IPS DF 19.7 (cell line): Measurements from ENCODE around the gene FEM1C.
"Not testable (repeated sequence)": the region's sequence is repeated elsewhere in the genome, so short reads cannot be mapped to it uniquely, and the experiment has no call there.

Experiments used
- DNase-seq: peaks from one replicate; pipeline ENCODE4 v3.0.0-alpha.2; 2013; ENCODE audit warnings: low read depth, low spot score

FEM1C gene

DNA sequence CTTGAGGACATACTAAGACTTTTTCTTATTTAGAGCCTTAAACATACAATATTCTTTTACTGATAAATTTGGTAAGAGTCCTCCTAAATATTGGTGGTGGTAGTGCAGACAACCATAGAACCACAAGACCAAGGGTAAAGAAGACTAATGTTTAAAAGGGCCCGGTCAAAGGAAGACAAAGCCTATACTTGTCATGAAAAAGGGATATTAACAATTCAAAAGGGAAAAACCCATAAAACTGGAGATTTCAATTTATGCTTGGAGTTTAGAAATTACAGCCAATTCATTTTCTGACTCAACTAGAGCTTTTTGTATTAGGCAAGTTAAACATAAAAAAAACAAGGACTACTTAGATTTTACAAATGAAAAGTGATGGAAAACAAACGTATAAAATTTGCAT, 24.4 kb downstream of the FEM1C start:
- DNase-seq: no peak

DNA sequence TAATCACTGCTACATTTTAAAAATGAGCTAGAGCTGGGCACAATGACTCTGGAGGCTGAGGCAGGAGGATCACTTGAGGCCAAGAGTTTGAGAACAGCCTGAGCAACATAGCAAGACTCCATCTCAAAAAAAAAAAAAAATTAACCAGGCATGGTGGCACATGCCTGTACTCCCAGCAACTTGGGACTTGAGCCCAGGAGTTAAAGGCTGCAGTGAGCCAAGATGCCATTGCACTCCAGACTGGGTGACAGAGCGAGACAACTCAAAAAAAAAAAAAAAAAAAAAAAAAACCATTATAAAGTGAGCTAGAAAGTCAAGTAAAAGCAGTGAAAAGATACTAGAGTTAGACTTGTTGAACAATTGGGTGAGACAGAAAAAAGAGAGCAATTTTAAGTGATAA, 28.2 kb downstream of the FEM1C start:
- no peak for DNase-seq

DNA sequence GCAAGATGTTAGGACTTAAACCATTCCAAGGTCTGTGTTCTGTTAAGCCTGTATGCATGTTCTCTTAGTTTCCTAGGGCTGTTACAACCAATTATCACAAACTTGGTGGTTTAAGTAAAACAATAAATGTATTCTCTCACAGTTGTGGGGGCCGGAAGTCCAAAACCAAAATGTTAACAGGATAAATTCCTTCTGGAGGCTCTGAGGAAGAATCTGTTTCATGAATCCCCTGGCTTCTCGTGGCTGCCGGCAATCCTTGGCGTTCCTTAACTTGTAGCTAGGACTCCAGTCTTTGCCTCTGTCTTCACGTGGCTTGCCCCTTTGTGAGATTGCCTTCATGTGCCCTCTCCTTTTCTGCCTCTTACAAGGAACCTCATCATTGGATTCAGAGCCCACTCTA, 30.4 kb downstream of the FEM1C start:
- DNase-seq: no peak

DNA sequence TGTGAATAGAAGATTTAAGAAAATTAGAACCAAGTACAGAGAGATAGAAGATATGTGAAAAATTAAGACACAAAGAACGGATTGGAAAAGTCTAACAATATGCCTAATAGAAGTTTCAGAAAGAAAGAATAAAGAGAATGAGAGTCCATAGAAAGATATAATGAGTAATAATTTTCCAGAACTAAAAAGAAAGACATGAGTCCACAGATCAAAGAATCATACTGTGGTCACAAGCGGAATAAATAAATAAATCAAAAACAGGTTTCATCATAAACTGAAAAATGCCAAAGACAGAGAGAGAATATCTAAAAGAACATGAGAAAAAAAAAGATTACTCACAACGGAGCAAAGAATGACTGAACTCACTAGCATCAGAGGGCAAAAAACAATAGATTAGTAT, 32.9 kb downstream of the FEM1C start:
- DNase-seq: no peak

DNA sequence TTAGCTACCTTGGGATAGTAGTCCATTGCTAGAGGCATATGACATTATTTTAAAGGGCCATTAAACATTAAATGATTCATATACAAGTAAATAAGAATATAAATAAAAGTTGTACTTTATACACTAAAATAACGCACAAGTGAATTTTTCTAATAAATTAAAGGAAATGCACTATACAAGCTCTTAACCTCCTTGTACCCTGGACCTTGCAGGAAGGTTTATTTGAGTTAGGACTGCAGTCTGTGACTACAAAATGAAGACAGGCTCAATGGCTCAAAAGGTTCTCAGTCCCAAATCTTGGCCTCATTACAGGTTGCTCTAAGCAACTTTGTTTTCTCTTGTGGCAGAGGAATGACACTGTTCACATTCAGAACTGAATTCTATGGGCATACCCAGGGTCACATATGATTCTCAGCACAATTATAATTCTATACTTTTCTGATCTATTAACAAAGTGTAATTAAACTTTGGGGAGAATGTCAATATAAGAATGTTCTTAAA, 34.4 kb downstream of the FEM1C start:
- no peak for DNase-seq

DNA sequence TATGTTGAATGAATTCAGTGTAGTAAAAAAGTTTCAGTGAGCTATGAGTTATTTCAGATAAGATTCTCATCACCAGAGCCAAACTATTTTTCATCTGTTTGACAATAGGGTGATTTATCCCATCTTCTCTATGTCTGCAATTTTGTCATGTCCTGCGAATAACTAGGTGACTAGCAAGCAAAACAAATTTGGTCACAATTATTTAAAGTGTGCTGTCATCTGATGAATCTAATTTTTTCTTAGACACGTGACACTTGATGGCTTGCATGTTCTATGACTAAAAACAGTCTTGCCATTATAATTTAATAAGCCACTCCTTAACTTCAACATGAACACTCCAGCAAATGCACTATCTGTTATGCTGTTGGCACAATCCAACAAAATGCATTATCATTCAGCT, 35.0 kb downstream of the FEM1C start:
- DNase-seq: no peak

DNA sequence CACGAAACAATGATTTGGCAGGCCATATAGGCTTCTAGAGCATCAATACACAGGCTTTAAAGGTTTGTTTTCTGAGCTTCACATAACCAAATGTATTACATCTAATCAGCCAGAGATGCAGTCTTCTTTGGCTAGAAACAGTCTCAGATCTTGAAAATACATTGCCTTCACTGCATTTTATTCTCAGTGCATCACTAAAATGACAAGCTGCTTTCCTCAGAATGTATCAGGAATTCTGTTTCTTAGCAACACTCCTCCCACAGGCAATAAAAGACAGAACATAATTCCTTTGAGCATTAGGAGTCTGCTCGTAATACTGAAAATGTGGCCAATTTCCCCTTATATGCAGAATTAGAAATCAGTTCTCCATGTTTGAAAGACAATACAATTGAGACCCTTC, 36.9 kb downstream of the FEM1C start:
- DNase-seq: no peak

DNA sequence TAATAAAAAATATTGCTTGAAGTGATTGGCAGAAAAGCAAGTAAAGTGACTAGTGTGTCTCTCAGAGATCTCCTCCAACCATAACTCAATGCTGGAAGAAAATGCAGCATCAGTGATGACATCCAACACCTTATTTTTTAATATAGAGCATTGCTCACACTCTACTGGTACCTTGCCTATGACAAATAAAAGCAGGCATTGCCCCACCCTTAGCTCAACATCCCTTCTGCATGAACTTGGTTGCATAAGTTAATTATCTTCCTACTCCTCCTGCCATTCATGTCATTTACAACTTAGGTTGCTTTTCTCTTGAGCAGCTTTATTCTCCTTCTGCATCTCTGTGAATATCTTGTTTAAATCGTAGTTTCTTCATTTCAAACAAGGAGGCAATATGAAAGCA, 41.2 kb downstream of the FEM1C start:
- DNase-seq: no peak

DNA sequence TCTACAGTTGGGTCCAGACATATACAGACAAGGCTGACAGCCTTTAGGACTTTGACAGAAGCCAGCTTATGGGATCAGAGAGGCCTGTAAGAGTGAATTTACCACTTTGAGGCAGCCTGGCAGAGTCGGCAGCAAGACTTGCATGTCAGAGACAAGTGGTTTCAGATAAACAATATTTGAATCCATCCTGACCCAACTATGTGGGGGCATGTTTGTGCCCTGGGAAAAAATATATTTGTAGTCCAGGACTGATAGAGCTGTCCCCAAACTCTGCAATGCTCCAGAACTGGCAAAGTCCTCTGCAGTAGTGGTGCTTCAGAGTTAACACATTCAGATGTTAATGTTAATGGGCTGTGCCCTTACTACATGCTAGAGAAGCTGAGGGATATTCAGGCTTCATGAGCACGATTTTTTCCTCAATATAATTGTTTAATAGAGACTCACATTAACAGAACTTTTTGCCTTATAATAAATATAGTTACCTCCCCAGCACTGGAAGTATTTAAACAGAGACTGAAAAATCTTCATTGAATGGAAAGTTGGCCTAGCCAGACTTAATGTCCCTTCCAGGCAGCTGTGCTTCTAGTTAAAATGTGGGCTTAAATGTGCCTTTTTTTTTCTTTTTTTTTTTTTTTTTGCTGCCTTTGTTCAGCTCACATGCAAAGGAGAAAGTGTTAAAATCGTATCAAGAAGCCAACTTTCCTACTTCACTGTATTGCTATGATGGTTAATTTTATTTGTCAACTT, 42.9 kb downstream of the FEM1C start:
- DNase-seq: no peak

DNA sequence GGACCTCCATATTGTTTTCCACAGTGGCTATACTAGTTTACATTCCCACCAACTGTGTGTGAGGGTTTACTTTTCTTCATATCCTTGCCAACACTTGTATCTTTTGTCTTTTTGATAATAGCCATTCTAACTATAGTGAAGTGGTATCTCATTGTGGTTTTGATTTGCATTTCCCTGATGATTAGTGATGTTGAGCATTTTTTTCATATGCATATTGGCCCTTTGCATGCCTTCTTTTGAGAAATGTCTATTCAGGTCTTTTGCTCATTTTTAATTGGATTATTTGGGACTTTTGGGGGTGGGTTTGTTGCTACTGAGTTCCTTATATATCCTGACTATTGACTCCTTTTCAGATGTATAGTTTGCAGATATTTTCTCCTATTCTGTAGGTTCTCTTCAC, 44.4 kb downstream of the FEM1C start:
- no peak for DNase-seq

DNA sequence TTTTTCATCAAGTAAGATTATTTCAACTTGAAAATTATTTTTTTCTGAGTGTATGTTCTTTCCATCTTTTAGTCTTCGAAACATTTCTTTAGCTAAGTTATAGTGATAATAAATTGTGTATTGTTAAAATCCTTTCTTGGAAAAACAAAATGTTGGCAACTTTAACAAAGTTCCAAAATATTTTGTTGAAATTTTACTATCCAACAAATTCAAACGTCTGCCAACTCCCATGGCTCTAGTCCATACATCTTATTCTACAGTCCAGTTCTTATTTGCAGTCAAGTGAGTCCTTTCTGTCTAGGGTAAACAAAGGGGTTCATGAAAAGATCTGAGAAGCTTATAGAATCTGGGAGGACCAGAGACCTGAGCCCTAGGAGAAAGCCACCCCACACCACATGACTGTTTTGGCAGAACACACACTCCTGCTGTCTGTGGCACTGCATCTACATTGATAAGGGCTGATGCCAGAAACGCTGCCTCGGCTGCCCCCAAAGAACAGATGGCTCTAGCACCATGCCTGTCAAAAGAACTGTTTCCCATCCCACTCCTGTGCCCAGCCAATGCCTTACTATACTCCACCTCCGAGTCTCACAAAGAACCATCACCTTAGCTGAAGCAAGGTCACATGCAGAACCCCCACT, 47.5 kb downstream of the FEM1C start:
- DNase-seq: no peak

DNA sequence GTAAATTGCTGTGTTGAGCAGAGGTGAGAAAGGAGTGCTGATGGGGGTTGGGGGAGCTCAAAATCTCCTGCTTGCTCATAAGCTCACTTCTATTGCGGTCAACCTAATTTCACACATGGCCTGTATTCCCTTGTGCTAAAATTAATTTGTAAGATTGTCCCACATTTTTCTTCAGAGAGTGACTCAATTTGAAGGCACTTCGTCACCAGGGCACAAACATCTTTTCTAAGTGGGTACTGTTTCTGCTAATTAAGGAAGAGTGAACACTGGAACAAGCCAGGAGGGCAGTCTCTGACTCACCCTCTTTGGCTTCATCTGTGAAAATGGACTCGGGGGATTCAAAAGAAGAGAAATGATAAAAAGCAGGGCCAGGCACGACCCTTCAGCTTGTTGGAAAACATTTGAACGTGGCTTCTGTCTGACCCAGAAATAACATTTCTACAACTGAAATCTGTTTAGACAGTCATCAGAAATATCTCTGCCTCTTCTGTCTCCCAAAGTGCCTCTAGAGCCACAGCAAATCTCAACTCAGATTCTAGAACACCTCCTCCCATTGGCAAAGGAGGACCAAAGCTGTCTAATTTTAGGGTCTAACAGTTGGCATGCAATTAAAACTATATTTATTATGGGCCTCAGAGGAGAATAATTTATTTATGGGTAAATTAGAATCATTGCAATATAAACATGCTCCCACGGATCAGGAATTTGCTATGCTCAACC, 49.8 kb downstream of the FEM1C start:
- DNase-seq: no peak

DNA sequence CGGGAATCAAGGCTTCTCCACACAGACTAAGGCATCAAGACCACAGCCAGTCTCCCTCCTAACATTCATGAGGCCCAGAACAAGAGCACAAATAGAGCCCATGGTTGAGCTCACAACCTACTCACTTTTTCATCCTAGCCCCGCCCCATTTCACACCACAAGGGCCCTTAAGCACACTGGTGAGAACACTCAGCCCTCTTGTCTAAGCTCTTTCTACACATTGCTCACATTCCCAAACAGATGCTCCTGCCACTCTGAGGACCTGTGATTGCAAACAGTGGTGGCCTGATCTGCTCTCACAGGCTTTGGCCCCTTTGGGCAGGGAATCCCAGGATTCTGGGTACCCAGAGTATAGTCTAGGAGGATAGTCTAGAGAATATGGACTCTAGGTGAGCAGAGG, 54.0 kb downstream of the FEM1C start:
- no peak for DNase-seq

DNA sequence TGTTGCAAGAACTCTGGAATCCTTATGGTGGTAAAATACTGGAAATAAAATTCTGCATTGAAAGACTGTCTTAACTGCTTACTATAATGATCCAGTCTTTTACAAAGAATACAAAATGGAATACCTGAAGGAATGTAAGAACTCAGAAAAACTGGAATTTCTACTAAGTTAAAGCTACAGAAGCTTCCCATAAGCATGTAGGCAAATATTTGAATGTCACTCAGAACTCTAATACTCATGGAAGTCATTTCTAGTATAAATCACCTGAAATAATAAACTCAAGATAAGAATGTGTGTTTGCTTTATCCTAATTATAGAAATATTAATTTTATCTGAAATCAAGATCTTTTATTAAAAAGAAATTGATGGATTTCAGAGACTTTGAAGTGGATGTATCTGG, 54.8 kb downstream of the FEM1C start:
- DNase-seq: no peak

DNA sequence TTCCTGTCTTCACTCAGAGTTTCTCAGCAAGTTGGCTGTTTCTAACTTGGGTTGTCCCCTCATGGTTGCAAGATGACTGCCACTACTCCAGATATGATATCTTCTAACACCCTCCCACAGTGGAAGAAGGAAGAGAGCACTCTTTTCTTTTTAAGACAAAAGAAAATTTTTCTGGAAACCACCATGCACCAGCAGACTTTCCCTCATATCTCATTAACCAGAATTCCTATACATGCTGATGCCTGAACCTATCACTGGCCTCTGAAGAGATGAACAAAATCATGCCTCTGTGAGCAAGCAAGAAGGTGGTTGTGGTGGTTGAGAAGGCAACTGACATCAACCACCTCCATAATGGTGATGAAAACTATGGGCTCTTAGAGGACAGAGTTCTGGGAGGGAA, 56.8 kb downstream of the FEM1C start:
- no peak for DNase-seq

DNA sequence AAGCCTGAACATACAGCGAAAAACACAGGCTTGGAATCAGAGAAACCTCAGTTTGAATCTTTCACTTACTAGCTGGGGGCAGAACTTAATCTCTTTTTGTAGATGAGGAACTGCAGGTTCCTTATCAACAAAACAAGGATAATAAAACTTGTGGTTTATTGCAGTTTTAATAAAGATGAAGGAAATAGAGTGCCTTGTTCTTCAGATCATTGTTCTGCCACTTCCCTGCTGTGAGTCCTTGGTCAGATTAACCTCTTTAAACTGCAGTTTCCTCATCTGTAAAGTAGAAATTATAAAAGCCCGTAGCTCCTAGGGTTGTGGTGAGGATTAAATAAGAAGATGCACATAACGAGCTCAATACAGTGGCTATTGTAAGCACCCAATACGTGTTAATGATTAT, 57.4 kb downstream of the FEM1C start:
- no peak for DNase-seq

DNA sequence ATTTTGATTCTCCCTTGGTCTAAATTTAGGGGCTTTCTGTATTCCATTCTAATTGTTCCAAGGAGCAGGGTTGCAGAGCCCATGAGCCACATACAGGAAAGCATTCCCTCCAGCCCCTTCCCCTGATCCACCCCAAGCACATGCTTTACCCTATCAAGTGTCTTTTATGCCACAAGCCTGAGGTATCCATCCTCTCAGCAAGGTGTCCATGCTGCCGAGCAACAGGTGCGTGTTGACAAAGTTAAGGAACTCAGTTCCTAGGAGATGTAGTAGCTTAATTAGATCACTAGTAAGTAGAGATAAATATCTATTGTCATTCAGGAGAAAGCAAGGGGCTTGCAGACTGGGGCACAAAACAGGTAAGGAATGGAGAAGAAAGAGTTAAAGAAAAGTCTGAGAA, 57.8 kb downstream of the FEM1C start:
- no peak for DNase-seq

DNA sequence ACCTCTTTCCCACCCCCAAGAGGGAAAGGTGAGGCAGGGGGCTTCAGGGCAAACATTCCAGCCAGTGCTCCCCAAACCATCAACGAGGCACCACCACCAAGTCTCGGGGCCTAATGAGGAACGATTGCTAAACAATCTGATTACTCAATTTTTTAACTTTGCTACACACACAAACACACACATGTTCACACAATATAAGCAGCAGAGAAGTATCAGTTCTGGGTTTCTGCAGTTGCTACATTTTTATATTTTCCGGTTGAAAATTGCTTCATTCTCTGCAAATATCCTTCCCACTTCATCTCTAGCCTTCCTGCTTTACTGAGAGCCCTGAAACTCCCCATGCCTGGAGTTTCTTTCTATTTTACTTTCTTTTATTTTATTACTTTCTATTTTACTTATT, 60.2 kb downstream of the FEM1C start:
- DNase-seq: no peak

DNA sequence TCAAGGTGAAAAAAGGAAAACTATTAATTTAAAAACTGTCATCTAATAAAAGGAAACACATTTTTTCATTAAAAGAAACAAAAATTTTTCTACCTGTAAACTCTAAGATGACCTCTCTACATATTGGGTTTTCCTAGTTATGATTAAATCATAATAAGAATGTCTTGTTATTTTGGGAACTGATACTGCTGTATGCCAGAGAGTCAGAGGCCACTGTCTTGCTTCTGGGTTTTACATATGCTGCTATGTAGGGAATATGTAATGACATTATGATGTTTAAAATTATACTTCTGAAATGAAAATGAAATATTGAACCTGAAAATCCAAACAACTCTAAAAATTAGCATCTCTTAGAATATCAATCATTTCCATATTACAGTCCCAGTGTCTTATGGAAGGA, 63.7 kb downstream of the FEM1C start:
- no peak for DNase-seq

DNA sequence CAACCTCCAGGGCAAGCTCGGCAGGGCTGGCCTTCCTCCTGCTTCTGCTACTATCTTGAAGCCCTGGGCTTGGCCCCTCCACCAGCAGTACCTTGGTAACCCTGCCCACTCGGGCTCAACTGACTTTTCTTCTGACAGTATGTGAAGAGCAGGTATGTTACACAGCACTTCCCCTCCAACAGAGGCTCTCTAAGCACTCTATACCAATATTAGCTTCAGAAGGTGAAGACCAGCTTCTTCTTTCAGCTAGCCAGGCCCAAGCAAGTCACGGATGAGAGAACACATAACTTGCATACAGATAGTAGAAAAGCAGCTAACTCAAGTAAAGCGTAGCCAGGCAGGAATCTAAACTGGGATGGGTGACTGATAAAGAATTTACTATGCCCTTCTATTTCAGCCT, 64.3 kb downstream of the FEM1C start:
- no peak for DNase-seq

DNA sequence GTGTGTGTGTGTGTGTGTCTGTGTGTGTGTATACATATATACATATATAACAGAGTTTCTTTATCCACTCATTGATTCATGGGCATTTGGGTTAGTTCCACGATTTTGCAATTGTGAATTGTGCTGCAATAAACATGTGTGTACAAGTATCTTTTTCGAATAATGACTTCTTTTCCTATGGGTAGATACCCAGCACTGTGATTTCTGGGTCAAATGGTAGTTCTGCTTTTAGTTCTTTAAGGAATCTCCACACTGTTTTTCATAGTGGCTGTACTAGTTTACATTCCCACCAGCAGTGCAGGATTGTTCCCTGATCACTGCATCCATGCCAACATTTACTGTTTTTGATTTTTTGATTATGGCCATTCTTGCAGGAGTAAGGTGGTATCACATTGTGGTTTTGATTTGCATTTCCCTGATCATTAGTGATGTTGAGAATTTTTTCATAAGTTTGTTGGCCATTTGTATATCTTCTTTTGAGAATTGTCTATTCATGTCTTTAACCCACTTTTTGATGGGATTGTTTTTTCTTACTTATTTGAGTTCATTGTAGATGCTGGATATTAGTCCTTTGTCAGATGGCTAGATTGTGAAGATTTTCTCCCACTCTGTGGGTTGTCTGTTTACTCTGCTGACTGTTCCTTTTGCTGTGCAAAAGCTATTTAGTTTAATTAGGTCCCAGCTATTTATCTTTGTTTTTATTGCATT, 65.3 kb downstream of the FEM1C start:
- DNase-seq: not testable (repeated sequence)

DNA sequence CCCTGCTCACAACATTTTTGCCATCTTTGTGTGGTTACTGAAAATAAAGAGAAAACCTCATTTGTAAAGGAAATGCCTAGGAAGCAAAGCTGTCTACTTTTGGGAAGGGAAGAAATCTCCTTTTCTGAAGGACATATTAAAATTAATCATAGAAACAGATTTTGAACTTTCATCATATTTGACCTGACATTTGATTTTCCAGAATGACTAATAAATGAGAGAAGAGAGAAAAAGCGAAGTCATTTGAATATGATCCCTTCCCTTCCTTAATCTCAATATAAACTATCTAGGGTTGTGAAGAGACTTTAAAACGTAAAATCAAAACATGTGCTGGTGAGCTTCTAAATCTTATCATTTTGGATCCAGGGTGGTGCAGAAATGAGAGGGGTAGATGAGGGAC, 66.3 kb downstream of the FEM1C start:
- DNase-seq: no peak
